Fibroblast of gingiva (primary cell): ENCODE measurements around the gene RAPGEF1.
A peak's percentile ranks its signal among the peaks of the same experiment; 100 is the strongest.

ENCODE experiments used
- DNase-seq: peaks from one replicate; pipeline ENCODE4 v3.0.0-alpha.2; 2011; ENCODE audit warnings: low read depth

RAPGEF1 gene

GRCh38 chr9:131704988-131705387, 34.9 kb downstream of the RAPGEF1 start:
- DNase-seq: no peak

GRCh38 chr9:131704141-131704983, 35.5 kb downstream of the RAPGEF1 start:
- no peak for DNase-seq

GRCh38 chr9:131703697-131704096, 36.2 kb downstream of the RAPGEF1 start:
- DNase-seq: no peak

- DNase-seq: no peak
Measured at GRCh38 chr9:131702911-131703310, 37.0 kb downstream of the RAPGEF1 start.

GRCh38 chr9:131701789-131702337, 38.0 kb downstream of the RAPGEF1 start:
- DNase-seq: no peak

GRCh38 chr9:131701436-131701781, 38.5 kb downstream of the RAPGEF1 start:
- DNase-seq: no peak

GRCh38 chr9:131700765-131701435, 39.0 kb downstream of the RAPGEF1 start:
- DNase-seq: no peak

- no peak for DNase-seq
Measured at GRCh38 chr9:131700076-131700475, 39.8 kb downstream of the RAPGEF1 start.

GRCh38 chr9:131698618-131698985, 41.3 kb downstream of the RAPGEF1 start:
- no peak for DNase-seq

- DNase-seq: no peak
Measured at GRCh38 chr9:131697908-131698617, 41.8 kb downstream of the RAPGEF1 start.

GRCh38 chr9:131697097-131697496, 42.8 kb downstream of the RAPGEF1 start:
- DNase-seq: peak; percentile 65

GRCh38 chr9:131695836-131696460, 43.9 kb downstream of the RAPGEF1 start:
- no peak for DNase-seq

- no peak for DNase-seq
Measured at GRCh38 chr9:131695366-131695765, 44.5 kb downstream of the RAPGEF1 start.

- no peak for DNase-seq
Measured at GRCh38 chr9:131693651-131694597, 46.0 kb downstream of the RAPGEF1 start.

GRCh38 chr9:131692612-131693562, 47.0 kb downstream of the RAPGEF1 start:
- no peak for DNase-seq

GRCh38 chr9:131691969-131692611, 47.8 kb downstream of the RAPGEF1 start:
- no peak for DNase-seq

GRCh38 chr9:131690941-131691573, 48.8 kb downstream of the RAPGEF1 start:
- no peak for DNase-seq

GRCh38 chr9:131690462-131690861, 49.4 kb downstream of the RAPGEF1 start:
- DNase-seq: no peak

- no peak for DNase-seq
Measured at GRCh38 chr9:131688377-131688776, 51.5 kb downstream of the RAPGEF1 start.
